Heart right ventricle (tissue), 16 donors: ENCODE measurements around the gene WSB2. TPM values are rescaled to one million over a fixed set of nuclear protein-coding genes. Genes with fewer than 3 reads are reported as not detected.

Experiments used
- ATAC-seq, 8 donors: fragments of 200-7000 bp; cut with Tn5 transposase; one replicate each; pipeline ENCODE4 v1.9.1; 2020; ENCODE audit warnings: mild to moderate bottlenecking in 8 of 8, moderate library complexity in 8 of 8, moderate number of reproducible peaks in 1 of 8
- DNase-seq, 2 donors: peaks; one replicate each; pipeline ENCODE4 v3.0.0-alpha.2; 2020
- H3K27ac ChIP-seq, 10 donors: fragments of 200-600 bp; sonication (generic) in 2 of 10; one replicate each; pipeline versions ENCODE4 v1.5.0 to v1.8.0; 2020 to 2022; ENCODE audit warnings: mild to moderate bottlenecking in 3 of 10
- H3K27me3 ChIP-seq, 7 donors: fragments of 200-600 bp; one replicate each; pipeline ENCODE4 v1.8.0; 2021 to 2022; ENCODE audit warnings: mild to moderate bottlenecking in 2 of 7
- H3K36me3 ChIP-seq, 9 donors: fragments of 200-600 bp; sonication (generic) in 1 of 9; one replicate each; pipeline versions ENCODE4 v1.5.0 to v1.8.0; 2020 to 2022; ENCODE audit warnings: mild to moderate bottlenecking in 2 of 9
- H3K4me1 ChIP-seq, 9 donors: fragments of 200-600 bp; sonication (generic) in 1 of 9; one replicate each; pipeline versions ENCODE4 v1.5.0 to v1.8.0; 2020 to 2022; ENCODE audit warnings: mild to moderate bottlenecking in 4 of 9
- H3K4me3 ChIP-seq, 10 donors: fragments of 200-600 bp; sonication (generic) in 2 of 10; one replicate each; pipeline versions ENCODE4 v1.5.0 to v1.8.0; 2020 to 2022; ENCODE audit warnings: mild to moderate bottlenecking in 7 of 10, moderate library complexity in 2 of 10
- H3K9me3 ChIP-seq, 11 donors: fragments of 200-600 bp in 10 of 11; sonication (generic) in 2 of 11; one replicate each; pipeline versions ENCODE4 v1.5.0 to v1.8.0; 2013 to 2022; ENCODE audit warnings: mild to moderate bottlenecking in 2 of 11, control low read depth in 1 of 11, moderate library complexity in 1 of 11
- WGBS, 2 donors: extraction: QIAGEN DNeasy Blood & Tissue Kit; methylation state at CpG; one replicate each; pipeline ENCODE4 v1.1.7; 2013; ENCODE audit warnings: inconsistent platforms in 1 of 2; 5-methylcytosine and 5-hydroxymethylcytosine counted together
- intact Hi-C, 10 donors: fragments of 100-400 bp; cut with DNase I; formaldehyde crosslinking; loops; one replicate each; pipeline versions ENCODE4 v1.11.1 to v1.14.2; 2022
- polyA plus RNA-seq, 2 donors: library from polyadenylated mRNA; stranded (reverse); fragments of 200-250 nt; gene quantifications; one replicate each; pipeline ENCODE4 v1.2.3, GENCODE V29; 2013
- total RNA-seq, 10 donors: library from RNA; stranded (reverse); fragmentation: NEBNext Ultra II Directional in 3 of 10; extraction: Animal tissue kit (Norgen Biotek cat#: 25700) in 3 of 10; gene quantifications; one replicate each; pipeline versions ENCODE4 v1.2.1 to v1.2.4, GENCODE V29; 2021 to 2023
- TF ChIP-seq, protein P1 (sequence below), 9 donors: fragments of 200-600 bp; sonication (generic) in 2 of 9; IDR thresholded peaks; one replicate each; pipeline versions ENCODE4 v1.5.0 to v1.8.0; 2021 to 2022; ENCODE audit warnings: antibody characterized with exemption in 9 of 9, mild to moderate bottlenecking in 5 of 9, moderate library complexity in 1 of 9
- donor health status: Arrhythmogenic right ventricular cardiomyopathy.
- donor health status: ischemic (EF 13 %, LVEDD 7.1; RV severe dilation, severe dysfunction).
- donor health status: healthy with polysubstance abuse.
- donor health status: DM: no; HTN: yes; CAD: no.
- donor health status: DM: no; HTN: no; CAD: no.
- donor health status: ischemic (EF 25% LVEDD 6.9; RV normal size, moderate dysfunction).
- donor health status: ischemic (EF 25% LVEDD 5.7; RV mildly dilated, moderate dysfunction).
- donor health status: healthy.
- donor health status: DM: yes; HTN: yes; CAD: no.
- donor health status: Ischemic cardiomyopathy.
- donor health status: ischemic (EF 35%, LVEDD 5.7; RV mildly dilated, moderate dysfunction).
- donor health status: nonischemic (EF 11% LVEDD 7.7; RV severe dilation, severe dysfunction).
- donor health status: DM: yes; HTN: yes; CAD: no.
- donor health status: PGD.
- donor health status: ischemic (EF 29% LVEDD 5.4; RV normal size, mild dysfunction).
- donor health status: nonischemic (EF 23%, LVEDD 6.1; RV moderate dilation, normal function).

The WSB2 gene
- total and polyA plus RNA-seq, 12 donors = 52.2 to 125 (median 97.3) TPM

DNA sequence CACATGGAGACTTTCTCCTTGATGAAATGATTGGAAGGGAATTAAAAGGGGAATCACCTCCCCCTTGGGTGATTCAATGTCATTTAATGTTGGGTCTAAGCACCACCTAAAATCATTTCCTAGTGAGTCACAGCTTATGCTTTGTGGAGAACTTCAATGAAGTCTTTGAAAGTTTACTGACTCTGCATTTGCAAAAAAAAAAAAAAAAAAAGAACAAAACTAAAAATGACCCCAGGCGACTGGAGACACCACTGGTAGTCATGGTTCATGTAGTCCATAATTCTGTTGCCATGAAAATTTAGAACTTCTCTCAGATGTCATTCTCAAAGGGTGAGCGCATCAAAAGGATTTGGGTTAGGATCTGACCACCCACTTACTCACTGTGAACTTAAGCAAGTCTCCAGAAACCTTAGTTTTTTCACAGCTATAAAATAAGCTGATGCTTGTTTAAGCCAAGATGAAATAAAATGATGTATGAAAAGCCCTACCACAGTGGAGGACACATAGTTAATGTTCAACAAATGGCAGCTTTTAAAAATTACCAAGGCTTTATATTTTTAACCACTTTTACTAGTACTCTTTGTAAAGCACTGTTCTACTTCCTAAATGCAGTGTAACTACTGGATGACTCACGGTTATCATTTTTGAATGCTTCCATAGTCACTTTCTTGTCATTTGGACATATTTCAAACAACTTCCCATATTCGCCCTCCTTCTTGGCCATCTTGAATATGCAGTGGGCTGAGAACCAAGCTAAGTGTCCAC lies 74.1 kb downstream of the WSB2 start:
- H3K36me3 ChIP-seq = no peaks in the 10 kb centered on the region
- H3K9me3 ChIP-seq = peaks cover 0 to 6% (median 0%) of the 10 kb centered on the region in 11 donors
- peaks cover 0 to 26% (median 9%) of the 10 kb centered on the region in 7 donors for H3K27me3 ChIP-seq
- intact Hi-C loops = no loop called here
- DNase-seq (no peak), ATAC-seq (no peak)
- H3K27ac ChIP-seq = no peak overlapping the region
- WGBS, 2 donors = 78 to 79% methylated on average over 4 of the region's 4 CpGs
- no peaks in the 10 kb centered on the region for H3K4me1 ChIP-seq
- H3K4me3 ChIP-seq = no peak overlapping the region
- TF ChIP-seq, protein P1, sequence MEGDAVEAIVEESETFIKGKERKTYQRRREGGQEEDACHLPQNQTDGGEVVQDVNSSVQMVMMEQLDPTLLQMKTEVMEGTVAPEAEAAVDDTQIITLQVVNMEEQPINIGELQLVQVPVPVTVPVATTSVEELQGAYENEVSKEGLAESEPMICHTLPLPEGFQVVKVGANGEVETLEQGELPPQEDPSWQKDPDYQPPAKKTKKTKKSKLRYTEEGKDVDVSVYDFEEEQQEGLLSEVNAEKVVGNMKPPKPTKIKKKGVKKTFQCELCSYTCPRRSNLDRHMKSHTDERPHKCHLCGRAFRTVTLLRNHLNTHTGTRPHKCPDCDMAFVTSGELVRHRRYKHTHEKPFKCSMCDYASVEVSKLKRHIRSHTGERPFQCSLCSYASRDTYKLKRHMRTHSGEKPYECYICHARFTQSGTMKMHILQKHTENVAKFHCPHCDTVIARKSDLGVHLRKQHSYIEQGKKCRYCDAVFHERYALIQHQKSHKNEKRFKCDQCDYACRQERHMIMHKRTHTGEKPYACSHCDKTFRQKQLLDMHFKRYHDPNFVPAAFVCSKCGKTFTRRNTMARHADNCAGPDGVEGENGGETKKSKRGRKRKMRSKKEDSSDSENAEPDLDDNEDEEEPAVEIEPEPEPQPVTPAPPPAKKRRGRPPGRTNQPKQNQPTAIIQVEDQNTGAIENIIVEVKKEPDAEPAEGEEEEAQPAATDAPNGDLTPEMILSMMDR (IDR thresholded peaks at IDR 0.05) = no peak

- Histone ChIP-seq H3K4me3 (no peak overlapping the region), H3K4me1 (no peaks in the 10 kb centered on the region), H3K36me3 (no peaks in the 10 kb centered on the region), H3K9me3 (peaks cover 0 to 6% (median 0%) of the 10 kb centered on the region in 11 donors), H3K27me3 (peaks cover 0 to 26% (median 6%) of the 10 kb centered on the region in 7 donors), H3K27ac (no peak overlapping the region)
- intact Hi-C loops = no loop called here
- no peak for ATAC-seq
- 80 to 85% methylated on average over 2 of the region's 2 CpGs for WGBS, 2 donors
- TF ChIP-seq, protein P1 (IDR thresholded peaks at IDR 0.05) = no peak
- no peak for DNase-seq
Observed at GRCh38 chr12:117985182-117985581, 75.8 kb downstream of the WSB2 start.

Other genes with a start within 250 kb of the WSB2 start
- gene KSR2, start 92.2 kb downstream of the WSB2 start, total RNA-seq = under 1 TPM in 3 of 10 donors, not detected in 7; 0.02 TPM
- gene KSR2, start 92.2 kb downstream of the WSB2 start, polyA plus RNA-seq = not detected
- 1 to 10 TPM; 2.8 to 6.2 (median 4.1) TPM for gene RFC5, start 44.5 kb downstream of the WSB2 start, total RNA-seq
- gene RFC5, start 44.5 kb downstream of the WSB2 start, polyA plus RNA-seq = 1 to 10 TPM; 2.4 to 5.3 TPM
- 10 to 100 TPM in 6 of 10 donors, 1 to 10 TPM in 4; 9.2 to 13.7 (median 10.3) TPM for gene VSIG10, start 42.8 kb upstream of the WSB2 start, total RNA-seq
- gene VSIG10, start 42.8 kb upstream of the WSB2 start, polyA plus RNA-seq = 10 to 100 TPM in 1 of 2 donors, 1 to 10 TPM in 1; 5.3 to 23.6 TPM
- gene PEBP1, start 74.9 kb upstream of the WSB2 start, total RNA-seq = 100 to 1,000 TPM; 310 to 552 (median 467) TPM
- 100 to 1,000 TPM; 273 to 535 TPM for gene PEBP1, start 74.9 kb upstream of the WSB2 start, polyA plus RNA-seq